NCI-H345 treated with DMSO at 0.1 percent for 48 hours (cell line): ENCODE data around the gene SCRN1.

Source experiments
- DNase-seq: peaks from one replicate; lab custom pipeline; 2025; ENCODE audit not compliant: unreplicated experiment; lab: John Stamatoyannopoulos, UW

The SCRN1 gene

DNA sequence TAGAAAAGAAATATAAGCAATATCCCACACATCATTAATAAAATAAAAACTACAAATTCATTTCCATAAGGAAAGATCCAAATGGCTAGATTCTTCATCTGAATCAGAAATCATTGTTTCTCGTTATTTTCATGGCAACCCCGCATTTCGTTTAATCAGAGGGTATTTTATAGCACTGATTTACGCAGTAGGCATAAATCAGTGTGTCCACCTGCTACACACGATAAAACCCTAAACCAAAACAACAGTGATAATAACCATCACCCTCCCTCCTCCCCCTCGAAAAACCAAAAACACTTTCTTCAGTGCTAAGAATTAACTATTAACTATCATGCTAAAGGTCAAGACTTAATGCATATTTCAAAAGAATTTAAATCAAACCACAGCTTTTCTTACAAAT is 20.4 kb upstream of the SCRN1 start:
- DNase-seq, result no peak

DNA sequence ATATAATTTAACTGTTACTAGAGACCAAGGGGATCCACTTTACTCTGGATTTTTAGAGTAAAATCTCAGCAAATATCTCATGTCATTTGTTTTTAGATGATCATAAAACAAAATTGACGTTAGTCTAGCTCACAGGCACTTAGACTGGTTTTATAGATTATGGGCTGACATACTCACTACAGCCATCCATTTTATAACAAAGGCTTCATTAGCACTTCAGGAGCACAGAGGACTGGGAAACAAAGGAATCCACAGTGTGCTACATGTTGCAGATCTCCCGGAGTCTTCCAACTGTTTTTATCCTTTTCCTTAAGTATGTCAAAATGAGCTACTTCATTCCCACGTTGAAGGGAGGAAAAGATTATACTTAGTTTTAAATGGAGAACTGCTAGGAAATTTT is 15.9 kb upstream of the SCRN1 start:
- no peak for DNase-seq

DNA sequence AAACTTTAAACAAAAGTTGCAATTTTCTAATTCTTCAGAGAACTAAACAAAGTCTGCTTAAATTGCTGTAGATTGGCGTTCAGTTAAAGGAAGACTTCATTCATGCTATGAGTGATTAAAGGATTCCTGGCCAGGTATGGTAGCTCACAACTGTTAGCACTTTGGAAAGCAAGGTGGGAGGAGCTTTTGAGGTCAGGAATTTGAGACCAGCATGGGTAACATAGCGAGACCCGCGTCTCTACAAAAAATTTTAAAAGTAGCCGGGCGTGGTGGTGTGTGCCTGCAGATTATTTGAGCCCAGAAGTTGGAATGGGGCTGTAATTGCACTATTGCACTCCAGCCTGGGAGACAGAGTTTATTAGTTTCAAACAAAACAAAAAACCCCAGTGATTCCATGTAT is 13.5 kb upstream of the SCRN1 start:
- no peak for DNase-seq

DNA sequence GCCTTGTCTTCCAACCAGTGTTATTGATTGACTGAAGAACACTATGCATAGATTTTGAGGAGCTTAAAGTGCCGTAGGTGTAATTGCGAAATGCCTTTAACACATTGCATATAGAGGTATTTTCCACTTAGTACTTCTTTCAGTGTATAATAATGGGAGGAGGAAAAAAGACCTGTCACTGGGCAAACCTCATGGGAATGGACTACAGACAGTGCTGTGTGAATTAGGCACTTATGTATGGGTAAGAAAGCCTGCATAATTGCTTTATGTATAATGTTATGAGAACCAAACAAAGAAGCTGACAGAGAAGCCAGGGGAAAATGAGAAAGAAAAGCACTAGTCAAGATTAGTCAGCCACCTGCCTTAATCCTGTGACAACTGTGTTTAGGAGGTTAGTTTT is 12.4 kb upstream of the SCRN1 start:
- DNase-seq, result peak; percentile 28

DNA sequence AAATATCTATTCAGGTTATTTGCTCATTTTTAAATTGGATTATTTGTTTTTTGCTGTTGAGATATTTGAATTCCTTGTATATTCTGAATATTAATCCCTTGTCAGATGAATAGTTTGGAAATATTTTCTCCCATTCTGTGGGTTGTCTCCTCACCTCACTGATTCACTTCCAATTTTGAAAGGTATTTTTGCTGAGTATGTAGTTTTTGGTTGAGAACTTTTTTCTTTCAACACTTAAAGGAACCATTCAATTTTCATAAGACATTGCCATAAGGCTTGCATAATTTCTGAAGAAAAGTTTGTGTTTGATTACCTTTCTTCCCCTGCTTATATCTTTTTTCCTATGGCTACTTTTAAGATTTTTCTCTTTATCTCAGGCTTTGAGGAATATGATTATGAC is 8.9 kb upstream of the SCRN1 start:
- no peak for DNase-seq

DNA sequence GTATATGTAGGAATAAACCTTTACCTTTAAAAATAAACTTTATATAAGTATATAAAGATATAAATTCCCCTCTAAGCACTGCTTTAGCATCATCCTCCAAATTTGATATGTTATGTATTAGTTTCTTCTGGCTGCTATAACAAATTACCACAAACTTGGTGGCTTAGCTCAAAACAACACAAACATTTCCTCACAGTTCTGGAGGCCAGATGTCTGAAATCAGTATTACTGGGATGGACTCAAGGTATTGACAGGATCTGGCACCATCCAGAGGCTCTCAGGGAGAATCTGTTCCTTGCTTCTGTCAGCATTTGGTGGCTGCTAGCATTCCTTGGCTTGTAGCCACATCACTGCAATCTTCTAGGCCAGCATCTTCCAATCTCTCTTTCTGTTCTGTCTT is 6.7 kb upstream of the SCRN1 start:
- DNase-seq, result no peak

DNA sequence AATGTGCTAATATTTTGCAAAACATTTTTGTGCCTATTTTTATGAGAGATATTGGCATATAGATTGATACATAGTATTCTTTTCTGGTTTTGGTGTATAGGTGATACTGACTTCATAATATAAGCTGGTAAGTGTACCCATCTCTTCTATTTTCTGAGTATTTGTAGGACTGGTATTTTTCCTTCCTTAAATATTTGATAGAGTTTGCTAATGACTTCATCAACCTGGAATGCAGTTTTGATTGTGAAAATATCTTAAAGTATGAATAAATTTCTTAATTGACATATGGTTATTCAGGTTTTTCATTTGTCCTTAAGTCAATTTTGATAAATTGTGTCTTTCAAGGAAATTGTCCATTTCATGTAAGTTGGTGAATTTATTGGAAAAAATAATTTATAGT is 6.1 kb upstream of the SCRN1 start:
- DNase-seq, result no peak

DNA sequence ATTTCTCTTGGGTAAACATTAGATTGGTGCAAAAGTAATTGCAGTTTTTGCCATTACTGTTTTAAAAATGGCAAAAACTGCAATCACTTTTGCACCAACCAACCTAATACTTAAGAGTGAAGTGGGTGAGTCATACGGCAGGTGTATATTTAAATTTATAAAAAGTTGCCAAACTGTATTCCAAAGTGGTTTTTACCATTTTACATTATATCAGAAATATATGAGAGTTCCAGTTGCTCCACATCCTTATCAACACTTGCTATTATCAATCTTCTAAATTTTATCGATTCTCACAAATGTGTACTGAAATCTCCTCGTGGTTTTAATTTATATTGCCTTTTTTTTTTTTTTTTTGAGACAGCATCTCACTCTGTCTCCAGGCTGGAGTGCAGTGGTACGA is 3.5 kb upstream of the SCRN1 start:
- DNase-seq, result no peak

DNA sequence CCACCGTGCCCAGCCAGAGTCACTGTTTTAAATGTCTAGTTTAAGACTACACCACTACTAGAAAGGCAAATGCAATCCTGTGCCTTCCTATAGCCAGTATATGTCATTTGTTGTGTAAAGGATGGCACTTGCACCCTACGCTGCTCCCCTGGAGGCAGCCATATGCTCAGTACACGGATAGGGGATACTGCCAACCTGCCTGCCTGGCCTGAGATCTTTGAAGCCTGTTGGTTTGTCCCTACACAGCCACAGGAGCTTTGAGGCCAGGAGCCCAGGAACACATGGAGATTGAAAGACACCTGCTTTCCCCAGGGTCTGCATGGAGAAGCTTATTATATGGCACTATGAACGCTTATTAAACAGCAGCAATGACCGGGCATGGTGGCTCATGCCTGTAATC is 2.3 kb upstream of the SCRN1 start:
- no peak for DNase-seq

DNA sequence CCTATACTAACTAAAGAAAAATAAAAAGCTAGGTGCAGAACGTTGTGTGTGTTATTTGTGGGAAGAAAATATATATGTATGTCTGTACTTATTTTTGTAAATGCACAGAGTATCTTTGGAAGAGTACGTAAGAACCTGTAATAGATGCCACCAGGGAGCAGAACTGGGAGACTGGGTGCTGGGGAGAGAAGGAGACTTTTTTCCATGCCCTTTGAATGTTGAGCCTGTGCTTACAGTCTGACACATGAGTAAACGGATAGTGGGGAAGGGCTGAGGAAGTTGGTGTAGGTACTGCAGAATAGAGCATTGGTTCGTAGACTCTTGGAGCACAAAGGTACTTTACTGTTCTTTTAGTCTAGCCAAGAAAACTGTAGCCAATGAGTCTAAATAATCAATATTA is 1.3 kb upstream of the SCRN1 start:
- DNase-seq, result no peak

DNA sequence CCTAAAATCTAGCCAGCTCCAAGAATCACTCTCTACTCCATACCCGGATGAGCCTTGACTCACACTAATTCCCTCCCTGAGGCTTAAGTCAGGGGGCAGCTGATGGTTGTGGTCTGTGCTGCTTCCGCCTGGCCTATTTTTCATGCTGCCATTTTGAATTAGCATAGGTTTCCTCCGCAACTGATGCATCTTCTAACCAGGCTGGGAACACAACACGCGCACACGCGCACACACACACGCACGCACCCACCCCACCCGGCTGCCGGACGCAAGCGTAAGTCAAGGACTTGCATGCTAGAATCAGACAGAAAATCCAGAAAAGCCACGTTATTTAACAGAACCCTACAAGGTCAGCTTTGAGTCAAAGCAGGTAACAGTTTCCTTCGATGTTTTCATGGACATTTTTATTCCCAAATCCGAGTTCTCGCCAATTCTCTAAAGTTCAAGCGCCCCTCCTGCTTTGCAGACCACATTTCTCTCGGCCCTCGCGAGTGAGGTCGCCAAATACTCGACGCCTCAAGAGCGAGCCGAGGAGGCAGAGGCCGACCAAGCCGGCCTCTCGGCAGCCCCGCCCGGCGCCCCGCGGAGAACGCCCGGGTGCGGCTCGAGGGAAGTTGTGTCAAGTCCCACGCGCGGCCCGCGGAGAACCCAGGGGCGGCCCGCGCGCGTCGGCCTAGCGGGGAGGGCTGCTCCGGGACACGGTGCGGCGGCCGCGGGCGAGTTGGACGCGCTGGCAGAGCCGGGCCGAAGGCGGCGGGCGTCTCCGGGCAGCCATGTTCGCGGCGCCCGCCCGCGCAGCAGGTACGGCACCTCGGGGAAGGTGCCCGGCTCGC is 961 bp downstream of the SCRN1 start:
- peak; percentile 56 for DNase-seq

DNA sequence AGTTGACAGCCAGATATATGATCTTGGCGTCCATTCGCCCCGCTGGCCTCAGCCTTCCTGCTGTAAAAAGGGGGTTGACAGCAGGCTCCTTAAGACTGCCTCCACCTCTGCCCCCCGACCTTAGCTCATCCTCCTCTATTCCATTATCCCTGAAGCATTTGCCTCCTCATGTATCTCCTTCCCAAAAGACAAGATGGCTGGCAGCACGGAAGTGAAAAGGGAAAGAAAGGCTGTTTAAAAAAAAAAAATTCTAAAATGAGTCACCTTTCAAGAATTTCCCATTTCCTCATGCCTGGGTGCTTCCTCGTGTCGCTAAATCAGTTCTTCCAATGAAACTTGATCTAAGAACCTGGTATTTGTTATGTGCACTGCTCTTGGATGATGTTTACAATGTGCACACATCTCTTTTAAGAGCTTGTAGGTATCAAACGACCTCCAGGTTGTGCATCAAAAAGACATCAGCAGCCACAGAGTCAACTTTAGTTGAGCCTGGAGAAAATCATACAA is 1.7 kb downstream of the SCRN1 start:
- no peak for DNase-seq

DNA sequence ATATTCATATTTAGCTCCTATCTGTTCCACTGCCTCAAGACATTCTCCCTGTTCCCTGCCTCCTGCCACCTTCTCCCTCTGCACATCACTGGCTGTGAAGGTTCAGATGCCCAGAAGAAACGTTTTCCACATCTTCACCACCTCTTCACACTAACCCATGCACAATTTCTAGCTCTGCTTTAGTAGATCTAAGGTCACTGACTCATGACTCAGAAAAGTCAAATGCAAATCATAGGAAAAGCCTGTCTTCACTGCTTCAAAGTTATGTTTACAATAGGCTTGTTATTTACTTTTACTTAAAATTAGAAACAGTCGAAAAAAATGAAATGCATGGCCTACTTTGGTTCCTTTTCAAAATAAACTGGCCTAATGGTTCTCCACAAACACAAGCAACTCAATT is 2.5 kb downstream of the SCRN1 start:
- DNase-seq, result no peak

DNA sequence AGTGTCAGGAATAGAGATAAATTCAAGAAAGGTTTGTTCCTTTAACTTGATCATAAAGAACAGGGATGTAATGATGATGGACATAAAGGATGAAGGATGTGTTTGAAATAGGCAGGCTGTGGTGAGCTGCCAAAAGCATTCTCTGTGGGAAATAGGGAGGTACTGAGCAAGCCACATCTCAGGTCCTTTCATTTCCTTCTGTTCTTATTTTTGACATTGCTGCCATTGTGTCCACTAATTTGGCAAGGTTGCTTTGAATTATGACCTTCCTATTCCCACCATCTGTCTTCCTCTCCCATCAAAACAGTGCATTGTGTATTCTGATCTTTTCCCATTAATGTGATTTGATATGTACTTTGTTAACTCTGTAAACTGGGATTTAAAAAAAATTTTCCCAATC is 9.4 kb downstream of the SCRN1 start:
- DNase-seq, result no peak

DNA sequence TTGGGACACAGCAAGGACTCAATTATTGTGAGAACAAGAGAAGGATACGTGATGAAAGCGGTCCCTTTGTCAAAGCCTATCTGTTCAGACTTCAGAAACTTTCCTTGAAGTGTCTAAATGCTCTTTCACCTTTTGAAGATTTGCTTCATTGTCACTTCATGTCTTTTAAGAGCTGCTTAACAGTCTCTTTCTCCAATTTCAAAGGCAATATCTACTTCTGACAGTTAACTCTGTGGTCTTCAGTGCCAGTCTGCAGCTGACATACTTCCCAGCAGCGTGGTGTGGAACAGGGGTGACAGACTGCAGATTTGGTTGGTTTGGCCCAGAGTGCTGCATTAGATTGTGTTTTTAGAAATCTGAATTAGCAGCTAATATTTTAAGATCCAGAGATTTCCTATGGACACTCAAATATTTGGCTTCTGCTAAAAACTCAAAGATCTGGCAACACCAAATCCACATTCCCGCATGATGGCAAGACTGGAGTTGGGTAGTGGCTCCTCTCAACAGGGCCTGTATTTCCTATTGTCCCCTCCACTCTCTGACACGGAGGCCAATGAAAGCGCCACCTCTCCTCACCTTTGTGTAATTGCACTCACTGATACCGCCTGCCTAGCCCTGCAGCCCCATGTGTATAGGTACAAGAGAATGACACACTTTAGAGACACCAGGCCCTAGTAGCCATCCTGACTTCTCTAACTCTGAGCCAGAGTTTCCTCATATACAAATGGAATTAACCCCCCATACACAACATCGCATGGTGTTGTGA is 11.5 kb downstream of the SCRN1 start:
- DNase-seq, result no peak

DNA sequence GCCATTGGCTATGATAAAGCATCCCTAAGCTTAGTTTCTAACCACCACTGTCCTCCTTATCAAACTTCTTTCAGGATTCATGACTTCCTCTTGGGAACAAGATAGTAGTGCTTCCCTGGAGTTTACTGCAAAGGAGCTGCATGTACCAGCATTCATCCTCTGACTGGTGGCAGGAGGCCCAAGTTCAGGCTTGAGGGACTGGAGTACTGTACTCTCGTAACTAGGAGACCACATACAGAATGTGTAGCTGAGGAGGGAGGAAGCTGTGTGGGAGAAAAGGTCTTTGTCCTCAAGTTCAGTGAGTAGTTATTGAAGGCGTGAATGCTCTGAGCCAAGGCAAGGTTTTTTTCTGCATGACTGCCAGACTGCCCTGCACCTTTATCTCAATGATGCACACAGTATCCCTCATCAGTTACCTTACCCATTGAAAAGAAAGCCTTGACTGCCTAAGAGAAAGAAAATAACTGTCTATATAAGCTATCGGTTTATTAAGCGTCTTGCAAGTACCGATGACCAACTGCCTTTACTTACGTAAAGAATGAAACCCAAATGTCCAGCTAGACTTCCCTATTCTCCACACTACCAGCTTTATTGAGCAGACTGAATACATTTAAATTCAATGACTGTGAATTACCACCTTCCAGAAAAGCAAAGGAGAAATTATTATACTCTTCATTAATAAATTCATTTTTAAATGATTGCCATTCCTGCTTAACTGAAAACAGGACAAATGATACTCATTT is 12.8 kb downstream of the SCRN1 start:
- no peak for DNase-seq

DNA sequence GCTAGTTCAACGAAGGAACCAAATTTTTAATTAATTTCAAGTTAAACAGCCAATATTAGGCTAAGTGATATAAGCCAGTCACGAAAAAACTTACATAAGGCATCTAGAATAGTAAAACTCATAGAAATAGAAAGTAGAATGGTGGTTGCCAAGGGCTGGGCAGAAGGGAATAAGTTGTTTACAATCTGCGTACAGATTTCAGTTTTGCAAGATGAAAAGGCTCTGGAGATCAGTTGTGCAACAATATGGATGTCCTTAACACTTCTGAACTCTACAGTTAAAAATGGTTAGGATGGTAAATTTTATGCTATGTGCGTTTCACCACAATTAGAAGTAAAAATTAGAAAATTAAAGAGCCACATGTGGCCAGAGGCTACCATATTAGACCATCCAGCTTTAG is 13.3 kb downstream of the SCRN1 start:
- DNase-seq, result no peak

DNA sequence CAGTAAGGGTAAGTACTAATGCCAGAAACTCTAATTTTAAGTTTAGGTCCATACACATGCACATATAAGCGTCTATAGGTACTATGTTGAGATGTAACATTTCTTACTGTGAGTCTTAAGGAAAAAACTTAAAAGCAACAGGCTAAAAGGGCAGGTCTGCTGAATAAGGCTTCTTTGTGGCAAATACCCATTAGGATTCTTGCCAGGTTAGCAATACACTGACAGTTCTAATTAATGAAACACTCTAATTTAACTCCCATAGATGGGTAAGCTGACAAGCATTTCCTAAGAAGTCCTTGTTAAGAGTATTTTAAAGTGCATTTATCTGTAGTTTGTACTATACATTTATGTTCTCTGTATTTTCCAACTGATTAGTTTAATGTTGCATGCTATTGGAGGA is 14.0 kb downstream of the SCRN1 start:
- DNase-seq, result no peak

DNA sequence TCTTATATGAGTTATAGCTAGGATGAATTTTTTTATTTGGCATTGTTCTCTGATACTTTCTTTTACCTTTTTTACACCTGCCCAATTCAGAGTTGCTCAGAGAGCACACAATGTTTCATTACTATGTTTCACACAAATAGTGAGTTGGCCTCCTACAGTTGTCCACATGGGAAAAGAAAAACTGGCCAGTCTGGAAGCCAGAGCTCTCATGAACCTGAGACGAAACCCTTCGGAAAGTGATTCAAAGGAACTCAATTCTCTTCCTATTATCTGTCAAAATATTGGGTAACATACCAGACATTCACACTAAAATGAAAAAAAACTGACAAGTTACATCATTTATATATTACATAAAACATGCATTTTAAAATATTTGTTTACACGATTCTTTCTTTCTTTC is 15.3 kb downstream of the SCRN1 start:
- no peak for DNase-seq

DNA sequence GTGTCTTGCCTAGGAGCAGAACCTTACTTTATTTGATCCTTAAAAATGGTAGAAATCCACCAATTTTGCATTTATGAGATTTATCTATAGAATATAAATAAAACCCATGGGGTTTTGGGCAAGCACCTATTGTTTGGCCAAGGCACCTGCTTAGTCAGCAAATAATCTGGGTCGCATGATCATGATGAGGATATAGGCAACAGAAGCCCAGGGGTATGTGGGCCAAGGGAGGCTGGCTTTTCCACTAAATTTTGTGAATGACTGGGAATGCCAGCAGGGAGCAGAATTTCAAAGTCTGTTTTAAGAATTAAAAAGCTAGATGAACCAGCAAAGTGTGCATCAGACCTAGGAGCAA is 17.3 kb downstream of the SCRN1 start:
- no peak for DNase-seq

DNA sequence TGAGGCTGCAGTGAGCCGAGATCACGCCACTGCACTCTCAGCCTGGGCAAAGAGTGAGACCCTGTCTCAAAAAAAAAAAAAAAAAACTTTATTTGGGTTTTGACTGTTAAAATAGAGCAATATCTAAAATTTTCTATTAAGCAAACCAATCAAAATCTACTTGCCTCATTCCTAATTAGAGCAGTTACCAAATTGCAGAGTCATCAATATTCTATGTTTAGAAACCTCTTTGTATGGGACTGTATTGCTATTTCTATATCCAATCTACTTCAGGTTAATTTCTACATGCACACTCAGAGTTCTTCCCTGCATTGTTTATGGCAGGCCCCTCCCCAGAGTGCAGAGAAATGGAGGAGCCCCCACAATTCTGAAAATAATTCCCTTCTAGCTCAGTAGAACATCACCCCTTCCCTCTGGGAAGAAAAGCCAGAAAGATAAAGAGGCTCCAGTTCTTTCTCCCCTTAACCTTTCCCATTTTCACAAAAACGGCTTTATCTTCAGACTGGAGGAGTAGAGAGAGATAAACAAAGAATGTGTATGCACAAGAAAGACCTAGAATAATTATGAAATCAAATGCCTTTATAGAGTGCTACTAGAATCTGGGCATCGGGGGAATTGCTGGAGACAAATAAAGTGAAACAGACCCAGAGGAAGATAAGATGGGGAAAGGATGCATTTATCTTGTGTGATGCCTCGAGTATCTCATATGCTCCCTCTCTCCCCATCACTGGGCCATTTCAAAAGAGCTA is 17.9 kb downstream of the SCRN1 start:
- DNase-seq, result no peak
